NCI-H69 (cell line): ENCODE measurements around the gene USP40.

Experiments used
- DNase-seq: peaks from one replicate; lab custom pipeline; 2025; lab: John Stamatoyannopoulos, UW

The USP40 gene

GRCh38 chr2:233476063-233476410 is 90.5 kb downstream of the USP40 start:
- DNase-seq, result no peak

- no peak for DNase-seq
These were observed 92.0 kb downstream of the USP40 start for GRCh38 chr2:233474308-233475160.

- DNase-seq, result no peak
These were observed 92.7 kb downstream of the USP40 start for GRCh38 chr2:233473878-233474277.

GRCh38 chr2:233473386-233473791 is 93.2 kb downstream of the USP40 start:
- no peak for DNase-seq

- DNase-seq, result no peak
These were observed 95.1 kb downstream of the USP40 start for GRCh38 chr2:233471291-233472035.

- no peak for DNase-seq
These were observed 95.7 kb downstream of the USP40 start for GRCh38 chr2:233470839-233471238.

GRCh38 chr2:233470011-233470687 is 96.4 kb downstream of the USP40 start:
- DNase-seq, result peak; percentile 8

- peak; percentile 8 for DNase-seq
These were observed 97.1 kb downstream of the USP40 start for GRCh38 chr2:233469261-233470010.

- no peak for DNase-seq
These were observed 97.9 kb downstream of the USP40 start for GRCh38 chr2:233468741-233469110.

GRCh38 chr2:233468047-233468740 is 98.4 kb downstream of the USP40 start:
- no peak for DNase-seq

GRCh38 chr2:233466991-233467603 is 99.5 kb downstream of the USP40 start:
- no peak for DNase-seq

- no peak for DNase-seq
These were observed 101.9 kb downstream of the USP40 start for GRCh38 chr2:233464531-233465240.

GRCh38 chr2:233464056-233464455 is 102.5 kb downstream of the USP40 start:
- no peak for DNase-seq

GRCh38 chr2:233463586-233463985 is 103.0 kb downstream of the USP40 start:
- DNase-seq, result no peak

GRCh38 chr2:233462826-233463470 is 103.6 kb downstream of the USP40 start:
- no peak for DNase-seq

GRCh38 chr2:233462202-233462785 is 104.3 kb downstream of the USP40 start:
- no peak for DNase-seq

GRCh38 chr2:233461481-233461891 is 105.1 kb downstream of the USP40 start:
- DNase-seq, result no peak

- DNase-seq, result peak; percentile 89
These were observed 105.7 kb downstream of the USP40 start for GRCh38 chr2:233460726-233461441.

GRCh38 chr2:233459426-233459825 is 107.2 kb downstream of the USP40 start:
- no peak for DNase-seq
